ELR (cell line): ENCODE measurements around the gene ANG.
"Not testable (repeated sequence)": the region's sequence is repeated elsewhere in the genome, so short reads cannot be mapped to it uniquely, and the experiment has no call there.

Experiments
- DNase-seq: peaks from one replicate; pipeline ENCODE4 v3.0.0-alpha.2; 2015; ENCODE audit warnings: low read depth

The ANG gene

DNA sequence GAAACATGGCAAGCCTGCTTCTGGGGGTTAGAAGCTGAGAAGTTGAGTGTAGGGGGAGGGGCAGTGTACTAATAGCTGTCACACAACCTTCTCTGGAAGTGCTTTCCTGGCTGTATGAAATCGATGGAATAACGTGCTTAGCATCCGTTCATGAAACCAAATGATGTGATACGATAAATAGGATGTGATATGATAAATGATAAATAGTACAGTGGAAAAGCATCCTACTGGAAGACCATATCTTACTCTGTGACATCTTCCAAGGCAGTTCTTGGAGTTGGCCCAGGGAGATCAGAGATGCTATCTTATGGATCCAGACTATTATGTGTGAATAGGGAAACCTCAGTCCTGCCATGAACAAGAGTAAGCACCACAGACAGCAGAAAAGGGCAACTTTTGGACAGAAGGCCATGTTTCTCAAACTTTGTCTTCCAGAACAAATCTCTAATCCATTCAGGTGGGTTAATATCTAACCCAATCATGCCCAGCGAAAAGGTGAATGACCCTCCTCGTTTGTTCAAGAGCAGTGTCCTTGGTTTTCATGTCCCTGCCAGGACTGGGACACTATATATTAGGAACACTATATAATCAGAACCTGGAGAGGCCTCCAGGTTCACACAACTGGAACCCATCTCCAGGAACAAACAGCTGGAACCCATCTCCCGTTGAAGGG, at the start of gene ANG:
Gene ANG, plus strand, starts transcription at position 598 of the 673 bp plus-strand sequence. CDS start 4,801 bp downstream, outside the sequence.
- DNase-seq, result no peak

GRCh38 chr14:20641591-20641990, 47.0 kb upstream of the ANG start, which contains the start of gene OR6S1:
TSS of gene OR6S1 (minus strand) at chr14:20641691. CDS start at chr14:20641691, 0 bp downstream.
- no peak for DNase-seq

DNA sequence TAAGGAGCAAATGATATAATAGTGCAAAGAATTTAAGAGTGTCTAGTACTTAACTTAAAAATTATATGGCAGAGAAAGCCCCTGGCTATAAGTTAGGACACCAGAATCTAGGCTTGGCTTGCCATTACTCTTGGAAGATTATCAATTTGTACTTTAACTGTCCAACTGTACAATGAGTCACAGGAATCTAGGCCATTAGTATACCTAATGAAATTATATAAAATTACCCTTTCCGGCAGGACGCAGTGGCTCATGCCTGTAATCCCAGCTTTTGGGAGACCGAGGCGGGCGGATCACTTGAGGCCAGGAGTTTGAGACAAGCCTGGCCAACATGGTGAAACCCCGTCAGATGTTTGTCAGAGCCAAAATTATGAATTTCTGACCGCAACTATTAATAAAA, 46.4 kb upstream of the ANG start:
- no peak for DNase-seq

GRCh38 chr14:20642755-20643154, 45.8 kb upstream of the ANG start:
- DNase-seq, result not testable (repeated sequence)

- DNase-seq, result no peak
Observed at GRCh38 chr14:20644520-20644919, 44.0 kb upstream of the ANG start.

DNA sequence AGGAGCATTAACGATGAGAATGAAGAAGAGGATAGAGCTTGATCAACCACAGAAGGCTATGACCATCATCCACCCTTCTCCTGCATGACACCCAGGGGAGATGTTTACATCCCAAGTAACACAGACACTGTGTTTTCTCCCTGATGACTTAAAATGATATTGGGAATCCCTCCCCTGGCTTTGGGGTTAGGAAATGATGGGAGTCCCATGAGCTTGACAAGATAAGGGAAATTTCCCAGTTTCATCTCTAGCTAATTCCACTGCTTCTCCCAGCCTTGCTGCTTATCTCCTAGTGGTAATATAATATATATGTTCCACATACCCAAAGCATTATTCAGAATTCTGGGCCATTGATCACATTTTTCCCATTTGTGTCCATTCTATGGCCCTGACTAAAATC, 43.1 kb upstream of the ANG start:
- DNase-seq, result no peak

- DNase-seq, result peak; percentile 84
Observed at GRCh38 chr14:20652996-20653975, 35.3 kb upstream of the ANG start.

GRCh38 chr14:20655851-20656250, 32.7 kb upstream of the ANG start:
- DNase-seq, result no peak

DNA sequence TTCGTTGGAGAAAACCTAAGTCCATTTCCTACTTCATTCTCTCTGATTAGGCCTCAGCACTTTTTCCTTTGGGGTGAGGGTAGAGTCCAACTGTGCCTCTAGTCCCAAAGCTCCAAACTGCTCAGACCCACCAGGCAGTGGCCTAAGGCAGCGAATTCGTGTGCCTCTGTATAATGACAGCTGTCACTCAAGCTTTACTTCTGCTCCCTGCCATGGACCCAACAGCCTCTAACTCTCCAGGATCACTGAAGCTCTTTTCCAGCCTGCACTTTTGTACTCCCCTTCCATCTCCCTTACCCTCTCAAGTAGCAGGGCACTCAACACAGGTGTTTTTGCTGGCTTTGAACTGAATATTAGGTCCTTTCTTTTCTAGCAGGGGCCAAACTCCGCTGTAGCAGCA, 32.3 kb upstream of the ANG start:
- DNase-seq, result no peak

DNA sequence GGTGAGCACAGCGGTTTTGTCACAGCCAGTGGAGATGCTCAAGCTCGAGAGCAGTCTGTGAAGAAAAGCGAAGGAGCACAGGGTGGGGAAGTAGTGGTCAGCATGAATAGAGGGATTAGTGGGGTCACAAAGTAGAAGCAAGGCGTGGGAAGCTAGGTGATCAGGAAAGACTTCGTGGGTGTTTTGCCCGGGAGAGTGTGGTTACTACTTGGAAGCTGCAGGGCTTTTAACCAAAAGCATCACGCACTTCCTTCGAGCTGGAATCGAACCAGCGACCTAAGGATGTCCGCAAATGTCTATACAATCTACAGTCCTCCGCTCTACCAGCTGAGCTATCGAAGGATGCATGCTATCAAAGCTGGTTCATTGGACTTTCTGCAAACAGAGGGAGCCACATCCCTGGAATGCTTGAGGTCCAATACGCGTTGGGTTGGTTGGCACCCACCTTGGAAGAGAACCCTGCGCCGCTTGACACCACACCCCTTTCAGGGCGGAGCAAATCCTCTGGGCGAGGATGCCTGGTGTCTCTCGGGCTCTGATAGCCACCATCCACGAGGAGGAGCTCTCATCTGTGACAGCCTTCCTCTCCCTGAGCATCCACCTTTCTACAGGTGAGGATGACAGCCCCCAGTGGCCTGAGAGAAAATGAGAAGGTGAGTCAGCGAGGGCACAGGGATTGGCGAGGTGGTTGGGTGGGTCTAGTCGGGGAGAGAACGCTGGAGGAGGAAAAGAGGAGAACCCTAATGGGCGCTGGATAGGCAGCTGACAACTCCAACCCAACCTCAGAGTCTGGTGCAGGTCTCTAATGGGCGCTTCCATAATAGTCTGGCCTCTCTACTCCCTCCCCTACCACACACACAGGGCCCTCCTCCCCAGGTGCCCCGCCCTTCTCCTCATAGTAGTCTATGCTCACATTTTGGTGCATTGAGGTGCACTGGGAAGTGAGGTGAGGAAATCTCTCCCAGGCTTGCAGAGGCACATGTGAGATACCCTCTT, 31.1 kb upstream of the ANG start:
- DNase-seq, result peak; percentile 46

- DNase-seq, result no peak
Observed at GRCh38 chr14:20658246-20658645, 30.3 kb upstream of the ANG start.

- DNase-seq, result no peak
Observed at GRCh38 chr14:20659336-20659735, 29.2 kb upstream of the ANG start.

GRCh38 chr14:20659813-20660395, 28.7 kb upstream of the ANG start:
- DNase-seq, result peak; percentile 3

DNA sequence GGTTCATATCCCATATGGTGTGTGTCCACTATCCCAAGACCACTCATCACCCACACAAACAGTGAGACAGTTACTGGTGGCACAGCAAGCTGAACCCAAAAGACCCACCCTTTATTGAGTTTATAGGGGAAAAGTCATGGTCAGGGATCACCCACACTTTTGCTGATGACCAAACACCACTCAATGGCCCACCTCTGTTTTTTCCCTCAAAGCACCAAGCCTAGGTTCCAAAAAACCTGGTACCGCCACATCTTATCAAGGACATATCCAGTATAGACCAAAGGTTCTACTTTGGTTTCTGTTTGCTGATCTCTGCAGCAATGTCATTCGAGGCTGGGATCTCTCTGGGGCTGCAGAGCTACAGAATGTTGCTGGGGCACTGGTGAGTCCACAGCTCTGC, 27.4 kb upstream of the ANG start:
- no peak for DNase-seq

DNA sequence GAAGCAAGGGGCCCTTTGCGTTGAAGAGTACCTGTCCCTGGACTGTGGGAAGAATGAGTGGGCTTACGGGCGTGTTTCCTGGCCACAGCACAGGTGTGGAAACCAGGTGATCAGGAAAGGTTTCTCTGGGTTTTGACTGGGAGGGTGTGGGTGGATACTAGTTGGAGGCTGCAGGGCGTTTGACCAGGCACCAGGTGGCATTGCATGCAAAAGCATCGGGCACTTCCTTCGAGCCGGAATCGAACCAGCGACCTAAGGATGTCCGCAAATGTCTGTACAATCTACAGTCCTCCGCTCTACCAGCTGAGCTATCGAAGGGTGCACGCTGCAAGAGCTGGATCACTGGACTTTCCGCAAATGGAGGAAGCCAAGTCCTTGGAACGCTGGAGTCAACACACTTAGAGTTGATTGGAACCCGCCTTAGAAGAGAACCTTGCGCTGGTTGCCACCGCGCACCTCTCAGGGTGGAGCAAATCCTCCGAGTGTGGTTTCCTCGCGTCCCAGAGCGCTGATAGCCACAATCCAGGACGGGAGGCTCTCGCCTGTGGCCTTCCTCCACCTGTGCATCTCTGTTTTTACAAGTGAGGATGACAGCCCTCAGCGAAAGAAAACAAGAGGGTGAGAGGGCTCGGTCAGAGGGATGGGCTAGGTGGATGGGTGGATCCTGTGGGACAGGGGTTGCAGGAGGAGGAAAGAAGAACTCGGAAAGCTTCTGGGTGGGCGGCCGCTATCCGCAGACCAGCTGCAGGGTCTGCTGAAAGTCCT, 25.4 kb upstream of the ANG start:
- DNase-seq, result peak; percentile 84

DNA sequence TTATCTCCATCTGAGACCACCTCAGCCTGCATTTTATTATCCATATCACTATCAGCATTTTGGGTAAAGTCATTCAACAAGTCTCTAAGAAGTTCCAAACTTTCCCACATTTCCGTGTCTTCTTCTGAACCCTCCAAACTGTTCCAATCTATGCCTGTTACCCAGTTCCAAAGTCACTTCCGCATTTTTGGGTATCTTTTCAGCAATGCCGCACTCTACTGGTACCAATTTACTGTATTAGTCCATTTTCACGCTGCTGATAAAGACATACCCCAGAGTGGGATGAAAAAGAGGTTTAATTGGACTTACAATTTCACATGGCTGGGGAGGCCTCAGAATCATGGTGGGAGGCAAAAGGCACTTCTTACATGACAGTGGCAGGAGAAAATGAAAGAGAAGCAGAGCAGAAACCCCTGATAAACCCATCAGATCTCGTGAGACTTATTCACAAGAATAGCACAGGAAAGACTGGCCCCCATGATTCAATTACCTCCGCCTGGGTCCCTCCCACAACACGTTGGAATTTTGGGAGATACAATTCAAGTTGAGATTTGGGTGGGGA, 22.1 kb upstream of the ANG start:
- not testable (repeated sequence) for DNase-seq

- no peak for DNase-seq
Observed at GRCh38 chr14:20667957-20668356, 20.6 kb upstream of the ANG start.

DNA sequence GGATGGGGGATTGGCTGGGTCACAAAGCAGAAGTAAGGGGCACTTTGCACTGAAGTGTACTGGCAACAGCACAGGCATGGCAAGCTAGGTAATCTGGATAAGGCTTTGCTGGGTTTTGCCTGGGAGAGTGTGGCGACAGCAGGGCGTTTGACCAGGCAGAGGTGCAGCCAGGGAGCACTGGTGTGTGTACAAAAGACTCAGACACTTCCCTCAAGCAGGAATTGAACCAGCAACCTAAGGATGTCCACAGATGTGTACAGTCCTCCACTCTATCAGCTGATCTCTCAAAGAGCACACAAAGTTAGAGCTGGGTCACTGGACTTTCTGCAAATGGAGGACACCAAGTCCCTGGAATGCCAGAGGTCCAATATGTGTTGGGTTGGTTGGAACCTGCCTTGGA, 19.6 kb upstream of the ANG start:
- DNase-seq, result peak; percentile 17

DNA sequence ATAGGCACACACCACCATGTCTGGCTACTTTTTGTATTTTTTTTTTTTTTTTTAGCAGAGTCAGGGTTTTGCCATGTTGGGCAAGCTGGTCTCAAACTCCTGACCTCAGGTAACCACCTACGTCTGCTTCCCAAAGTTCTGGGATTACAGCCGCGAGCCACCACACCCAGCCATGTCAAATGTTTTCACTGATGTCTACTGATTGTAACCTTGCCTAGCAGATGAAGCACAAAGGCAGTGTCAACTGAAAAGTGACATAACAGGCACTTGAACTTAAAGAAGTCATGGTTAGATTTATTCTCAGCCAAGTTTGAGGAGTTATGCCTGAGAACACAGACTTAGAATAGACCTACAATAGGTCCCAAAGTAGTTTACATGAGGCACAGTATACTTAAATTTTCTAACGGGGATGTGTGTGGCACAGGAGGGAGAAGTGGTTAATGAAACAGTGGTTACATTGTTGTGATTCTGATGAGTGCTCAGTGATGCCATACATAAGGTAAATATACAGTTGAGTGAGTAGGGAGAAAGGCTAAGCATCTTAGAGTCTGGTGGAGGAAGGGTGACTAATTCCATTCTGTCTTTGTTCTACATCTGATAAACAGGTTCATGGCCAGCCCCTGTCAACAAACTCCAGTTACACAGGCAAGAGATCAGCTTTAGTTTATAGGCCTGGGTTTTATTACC, 16.8 kb upstream of the ANG start:
- peak; percentile 17 for DNase-seq

DNA sequence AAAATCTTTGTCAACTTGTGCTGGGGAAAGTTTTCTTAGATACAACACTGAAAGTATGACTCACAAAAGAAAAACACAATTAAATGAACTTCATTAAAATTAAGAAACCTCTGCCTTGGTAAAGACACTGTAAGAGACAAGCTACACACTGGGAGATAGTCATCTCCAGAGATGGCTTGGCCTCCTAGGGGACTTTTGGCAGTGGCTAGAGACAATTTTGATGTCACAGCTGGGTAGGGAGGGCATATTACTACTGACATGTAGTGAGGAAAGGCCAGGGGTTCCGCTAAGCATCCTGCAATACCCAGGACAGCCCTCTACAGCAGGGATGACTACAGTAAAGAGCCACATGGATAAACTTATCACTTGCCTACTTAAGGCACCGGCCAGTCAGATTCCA, 12.9 kb upstream of the ANG start:
- DNase-seq, result no peak
